Measurements from ENCODE around the gene TRDMT1.

The TRDMT1 gene

GRCh38 chr10:17203416-17203815 is 1.9 kb upstream of the TRDMT1 start:
- H3K9me3 Mint-ChIP-seq = no peaks in the 10 kb centered on the region
- H3K36me3 Mint-ChIP-seq (ENCODE audit: low read depth) = no peaks in the 10 kb centered on the region
- H3K27ac Mint-ChIP-seq = peak overlapping the region in 2 of 3 experiments; percentile 97 to 99
- H3K4me1 Mint-ChIP-seq = peaks cover 58% of the 10 kb centered on the region
- TF ChIP-seq CTCF (IDR thresholded peaks at IDR 0.05; ENCODE audit: unreplicated experiment in 3 of 3) = no peak
- H3K27me3 Mint-ChIP-seq (ENCODE audit: low read depth) = no peaks in the 10 kb centered on the region
- no peak overlapping the region for H3K4me3 Mint-ChIP-seq

GRCh38 chr10:17202999-17203398 is 1.5 kb upstream of the TRDMT1 start:
- Mint-ChIP-seq H3K27ac (peak overlapping the region; percentile 97 to 99 (median 98)), H3K4me3 (peak overlapping the region in 1 of 3 experiments; percentile 13), H3K36me3 (ENCODE audit: low read depth) (no peaks in the 10 kb centered on the region), H3K9me3 (no peaks in the 10 kb centered on the region), H3K4me1 (peaks cover 58% of the 10 kb centered on the region), H3K27me3 (ENCODE audit: low read depth) (no peaks in the 10 kb centered on the region)
- no peak for TF ChIP-seq CTCF (IDR thresholded peaks at IDR 0.05; ENCODE audit: unreplicated experiment in 3 of 3)

GRCh38 chr10:17202506-17202905 is 1.0 kb upstream of the TRDMT1 start:
- H3K27ac Mint-ChIP-seq = peak overlapping the region; percentile 97 to 99 (median 98)
- peak overlapping the region; percentile 19 to 91 (median 52) for H3K4me3 Mint-ChIP-seq
- H3K36me3 Mint-ChIP-seq (ENCODE audit: low read depth) = no peaks in the 10 kb centered on the region
- no peak for TF ChIP-seq CTCF (IDR thresholded peaks at IDR 0.05; ENCODE audit: unreplicated experiment in 3 of 3)
- peaks cover 58% of the 10 kb centered on the region for H3K4me1 Mint-ChIP-seq
- no peaks in the 10 kb centered on the region for H3K9me3 Mint-ChIP-seq
- H3K27me3 Mint-ChIP-seq (ENCODE audit: low read depth) = no peaks in the 10 kb centered on the region

GRCh38 chr10:17201794-17202116 is 283 bp upstream of the TRDMT1 start:
- TF ChIP-seq CTCF (IDR thresholded peaks at IDR 0.05; ENCODE audit: unreplicated experiment in 3 of 3) = no peak
- Mint-ChIP-seq H3K27me3 (ENCODE audit: low read depth) (no peaks in the 10 kb centered on the region), H3K9me3 (no peaks in the 10 kb centered on the region), H3K4me3 (peak overlapping the region; percentile 90 to 92 (median 91)), H3K4me1 (peaks cover 58% of the 10 kb centered on the region), H3K27ac (peak overlapping the region; percentile 97 to 99 (median 98)), H3K36me3 (ENCODE audit: low read depth) (peaks cover 3% of the 10 kb centered on the region)

GRCh38 chr10:17200001-17200911 is 1.2 kb downstream of the TRDMT1 start:
- no peaks in the 10 kb centered on the region for H3K9me3 Mint-ChIP-seq
- H3K4me3 Mint-ChIP-seq = peak overlapping the region; percentile 90 to 92 (median 91)
- peaks cover 61% of the 10 kb centered on the region for H3K4me1 Mint-ChIP-seq
- H3K36me3 Mint-ChIP-seq (ENCODE audit: low read depth) = peaks cover 3% of the 10 kb centered on the region
- no peak for TF ChIP-seq CTCF (IDR thresholded peaks at IDR 0.05; ENCODE audit: unreplicated experiment in 3 of 3)
- H3K27ac Mint-ChIP-seq = peak overlapping the region; percentile 97 to 99 (median 98)
- H3K27me3 Mint-ChIP-seq (ENCODE audit: low read depth) = no peaks in the 10 kb centered on the region
